GM18870 (cell line): ENCODE results near the gene AGAP1.

Experiments
- ATAC-seq: cut with Tn5 transposase; IDR thresholded peaks from one replicate; pipeline ENCODE4 v1.9.1; 2021; ENCODE audit warnings: moderate library complexity; ENCODE audit not compliant: unreplicated experiment

Gene AGAP1

GRCh38 chr2:236102971-236103370, 609.1 kb downstream of the AGAP1 start:
- ATAC-seq, result no peak

- no peak for ATAC-seq
Measured at GRCh38 chr2:236103981-236104380, 610.1 kb downstream of the AGAP1 start.

- no peak for ATAC-seq
Measured at GRCh38 chr2:236105955-236106607, 612.2 kb downstream of the AGAP1 start.

- ATAC-seq, result no peak
Measured at GRCh38 chr2:236106761-236107160, 612.9 kb downstream of the AGAP1 start.

GRCh38 chr2:236107536-236107935, 613.7 kb downstream of the AGAP1 start:
- ATAC-seq, result no peak

- no peak for ATAC-seq
Measured at GRCh38 chr2:236107942-236108625, 614.2 kb downstream of the AGAP1 start.

- ATAC-seq, result no peak
Measured at GRCh38 chr2:236109061-236109460, 615.2 kb downstream of the AGAP1 start.

- no peak for ATAC-seq
Measured at GRCh38 chr2:236109473-236109872, 615.6 kb downstream of the AGAP1 start.

- ATAC-seq, result no peak
Measured at GRCh38 chr2:236112466-236112865, 618.6 kb downstream of the AGAP1 start.

GRCh38 chr2:236113425-236113824, 619.6 kb downstream of the AGAP1 start:
- no peak for ATAC-seq

GRCh38 chr2:236113948-236114347, 620.1 kb downstream of the AGAP1 start:
- ATAC-seq, result no peak

GRCh38 chr2:236114959-236115358, 621.1 kb downstream of the AGAP1 start:
- ATAC-seq, result no peak

GRCh38 chr2:236117401-236117800, 623.6 kb downstream of the AGAP1 start:
- no peak for ATAC-seq

- no peak for ATAC-seq
Measured at GRCh38 chr2:236117861-236118269, 624.0 kb downstream of the AGAP1 start.

- no peak for ATAC-seq
Measured at GRCh38 chr2:236119003-236119402, 625.2 kb downstream of the AGAP1 start.

GRCh38 chr2:236119476-236119875, 625.6 kb downstream of the AGAP1 start:
- no peak for ATAC-seq

- no peak for ATAC-seq
Measured at GRCh38 chr2:236120141-236120601, 626.3 kb downstream of the AGAP1 start.

GRCh38 chr2:236120829-236121228, 627.0 kb downstream of the AGAP1 start:
- no peak for ATAC-seq

GRCh38 chr2:236121546-236121945, 627.7 kb downstream of the AGAP1 start:
- no peak for ATAC-seq

- no peak for ATAC-seq
Measured at GRCh38 chr2:236122236-236122635, 628.4 kb downstream of the AGAP1 start.

GRCh38 chr2:236123716-236124115, 629.9 kb downstream of the AGAP1 start:
- ATAC-seq, result no peak

GRCh38 chr2:236124182-236124893, 630.5 kb downstream of the AGAP1 start:
- no peak for ATAC-seq
